K562 (cell line): Measurements from ENCODE around the gene MICAL2. TPM values are rescaled to one million over a fixed set of nuclear protein-coding genes. Genes with fewer than 3 reads are reported as not detected.

Experiments used
- BRF1 ChIP-seq: IDR thresholded peaks from 3 replicates; pipeline ENCODE4 v1.6.1; 2011; ENCODE audit warnings: borderline replicate concordance, mild to moderate bottlenecking; ENCODE audit not compliant: insufficient read length; ENCODE audit errors: extremely low read depth
- E4F1 ChIP-seq: fragments of 250-450 bp; sonication (Bioruptor Pico); IDR thresholded peaks from 2 replicates; pipeline ENCODE4 v1.5.0; 2021; ENCODE audit warnings: mild to moderate bottlenecking, borderline replicate concordance
- GTF2E2 ChIP-seq: fragments of 200-800 bp; sonication (Bioruptor generic); IDR thresholded peaks from 2 replicates; pipeline ENCODE4 v1.6.1; 2016; ENCODE audit warnings: missing genetic modification characterization, missing compliant biosample characterization
- HDGF ChIP-seq: fragments of 450-650 bp; IDR thresholded peaks from 2 replicates; pipeline ENCODE4 v1.6.1; 2016
- KDM1A ChIP-seq, 2 experiments: fragments of 450-650 bp; IDR thresholded peaks; 2 replicates each; pipeline ENCODE4 v1.6.1; 2016; ENCODE audit warnings: mild to moderate bottlenecking in 2 of 2
- KLF6 ChIP-seq: fragments of 250-450 bp; sonication (Bioruptor Pico); IDR thresholded peaks from 2 replicates; pipeline ENCODE4 v1.4.0; 2020; ENCODE audit warnings: mild to moderate bottlenecking, moderate library complexity, borderline replicate concordance
- NFE2L1 ChIP-seq: fragments of 450-650 bp; IDR thresholded peaks from 2 replicates; pipeline ENCODE4 v1.6.1; 2016; ENCODE audit warnings: missing genetic modification characterization, low read depth, mild to moderate bottlenecking, missing compliant biosample characterization, moderate library complexity, borderline replicate concordance
- RBBP5 ChIP-seq: fragments of 200-600 bp; sonication (generic); IDR thresholded peaks from 2 replicates; pipeline ENCODE4 v1.6.1; 2012; ENCODE audit warnings: borderline replicate concordance, mild to moderate bottlenecking, low read length, control low read depth, inconsistent platforms; ENCODE audit not compliant: insufficient read depth, poor library complexity, severe bottlenecking
- SRSF9 ChIP-seq: fragments of 200-400 bp; formaldehyde crosslinking; IDR thresholded peaks from 2 replicates; pipeline ENCODE4 v1.6.1; 2017; ENCODE audit warnings: low read depth, low read length, borderline replicate concordance
- TCF15 ChIP-seq: fragments of 250-450 bp; sonication (Bioruptor Pico); IDR thresholded peaks from 2 replicates; pipeline ENCODE4 v1.8.0; 2022; ENCODE audit warnings: moderate library complexity, mild to moderate bottlenecking, inconsistent platforms
- ZBTB40 ChIP-seq, 2 experiments: fragments of 450-650 bp in 1 of 2; sonication (generic) in 1 of 2; formaldehyde crosslinking in 1 of 2; IDR thresholded peaks; 2 replicates each; pipeline versions ENCODE4 v1.7.1 to v1.9.0; 2016 to 2022; ENCODE audit warnings: inconsistent platforms in 1 of 2, mild to moderate bottlenecking in 1 of 2, missing genetic modification reagents in 1 of 2
- ZBTB43 ChIP-seq: sonication (generic); formaldehyde crosslinking; IDR thresholded peaks from 2 replicates; pipeline ENCODE4 v1.8.0; 2023; ENCODE audit warnings: mild to moderate bottlenecking, missing genetic modification reagents
- polyA plus RNA-seq, 8 experiments: library from polyadenylated mRNA; depleted of rRNA in 4 of 8; stranded (reverse) in 5 of 8; unstranded in 3 of 8; fragments of >200 nt; fragmentation: Nextera tagmentation in 2 of 8; fragmentation: Illumina TruSeq in 1 of 8; extraction: Ambion mirVana in 2 of 8; extraction: Trizol in 1 of 8; gene quantifications; 2 replicates each; pipeline versions ENCODE4 v1.2.1 to v1.2.3, GENCODE V29; 2011 to 2014; ENCODE audit warnings: inconsistent platforms in 1 of 8, missing spikeins in 1 of 8
- total RNA-seq, 7 experiments: library from RNA; depleted of rRNA in 6 of 7; stranded (reverse); fragments of >200 nt in 6 of 7; fragmentation: Illumina TruSeq in 2 of 7; extraction: Trizol in 2 of 7; gene quantifications; 2 replicates each; pipeline versions ENCODE4 v1.2.1 to v1.2.3, GENCODE V29; 2011 to 2021; ENCODE audit warnings: low replicate concordance in 1 of 7

MICAL2 gene
- total and polyA plus RNA-seq, 9 of the 15 experiments (the other 6 are each of a cell fraction or from before 2014, with no cell fraction given) = 4.7 to 64.2 (median 33.6) TPM

GRCh38 chr11:12182676-12183541 is 72.5 kb downstream of the MICAL2 start (continued):
- TF ChIP-seq ZBTB40 (IDR thresholded peaks at IDR 0.05) (no peak), ZBTB40 (CRISPR knock-in tag; IDR thresholded peaks at IDR 0.05) (no peak), SRSF9 (no peak), NFE2L1 (tag) (no peak), GTF2E2 (no peak), ZBTB43 (CRISPR knock-in tag) (no peak), TCF15 (no peak), BRF1 (no peak), RBBP5 (peak; percentile 56), KLF6 (CRISPR knock-in tag) (no peak), E4F1 (CRISPR knock-in tag) (no peak), HDGF (peak; percentile 92), KDM1A (IDR thresholded peaks at IDR 0.05) (peak; percentile 72 to 74; a peak in 3 of 4 replicates)
